HepG2 (cell line): ENCODE results near the gene NOTUM. TPM values are rescaled to one million over a fixed set of nuclear protein-coding genes. Genes with fewer than 3 reads are reported as not detected.

Experiments used
- AKAP8 ChIP-seq: sonication (generic); formaldehyde crosslinking; IDR thresholded peaks from 2 replicates; pipeline ENCODE4 v1.5.1; 2020; ENCODE audit warnings: mild to moderate bottlenecking, missing genetic modification reagents
- CHCHD3 ChIP-seq: sonication (generic); formaldehyde crosslinking; IDR thresholded peaks from 2 replicates; pipeline ENCODE4 v1.8.0; 2022; ENCODE audit warnings: mild to moderate bottlenecking, missing genetic modification reagents, moderate library complexity
- ELF3 ChIP-seq: IDR thresholded peaks from 2 replicates; pipeline ENCODE4 v1.6.1; 2016; ENCODE audit warnings: missing genetic modification reagents, missing compliant biosample characterization
- HNRNPUL1 ChIP-seq: fragments of 200-400 bp; formaldehyde crosslinking; IDR thresholded peaks from 2 replicates; pipeline ENCODE4 v1.6.1; 2017; ENCODE audit warnings: low read depth, mild to moderate bottlenecking, low read length, moderate library complexity
- IKZF5 ChIP-seq: IDR thresholded peaks from 2 replicates; pipeline ENCODE4 v1.6.1; 2018; ENCODE audit warnings: missing genetic modification reagents, mild to moderate bottlenecking, missing compliant biosample characterization
- PBX2 ChIP-seq: IDR thresholded peaks from 2 replicates; pipeline ENCODE4 v1.6.1; 2016; ENCODE audit warnings: control low read depth
- SAFB2 ChIP-seq: sonication (generic); formaldehyde crosslinking; IDR thresholded peaks from 2 replicates; pipeline ENCODE4 v1.5.1; 2020; ENCODE audit warnings: missing genetic modification reagents, low read depth, mild to moderate bottlenecking, borderline replicate concordance
- SNAI1 ChIP-seq: sonication (generic); formaldehyde crosslinking; IDR thresholded peaks from 2 replicates; pipeline ENCODE4 v1.5.0; 2020; ENCODE audit warnings: mild to moderate bottlenecking, missing genetic modification reagents, borderline replicate concordance
- SRSF1 ChIP-seq: fragments of 200-400 bp; formaldehyde crosslinking; optimal IDR thresholded peaks from 2 replicates; pipeline ENCODE3; 2017; ENCODE audit warnings: mild to moderate bottlenecking, low read depth, low read length, moderate library complexity
- SRSF4 ChIP-seq: fragments of 200-400 bp; formaldehyde crosslinking; IDR thresholded peaks from one replicate; pipeline ENCODE4 v1.6.1; 2018; ENCODE audit warnings: mild to moderate bottlenecking, low read depth, low read length, moderate library complexity; ENCODE audit not compliant: poor library complexity, severe bottlenecking
- TEAD2 ChIP-seq: sonication (generic); formaldehyde crosslinking; IDR thresholded peaks from 2 replicates; pipeline ENCODE4 v1.9.0; 2021; ENCODE audit warnings: missing genetic modification reagents
- ZBTB10 ChIP-seq: sonication (generic); formaldehyde crosslinking; IDR thresholded peaks from 2 replicates; pipeline ENCODE4 v1.4.0; 2020; ENCODE audit warnings: missing genetic modification reagents, borderline replicate concordance
- ZNF598 ChIP-seq: sonication (generic); formaldehyde crosslinking; IDR thresholded peaks from 2 replicates; pipeline ENCODE4 v1.5.1; 2020; ENCODE audit warnings: mild to moderate bottlenecking, missing genetic modification reagents, borderline replicate concordance
- ZNF691 ChIP-seq: sonication (generic); formaldehyde crosslinking; IDR thresholded peaks from 2 replicates; pipeline ENCODE4 v1.4.0; 2020; ENCODE audit warnings: missing genetic modification reagents, low read depth, mild to moderate bottlenecking, borderline replicate concordance
- ZSCAN22 ChIP-seq: sonication (generic); formaldehyde crosslinking; IDR thresholded peaks from 2 replicates; pipeline ENCODE4 v1.4.0; 2020; ENCODE audit warnings: mild to moderate bottlenecking, missing genetic modification reagents
- polyA plus RNA-seq, 8 experiments: library from polyadenylated mRNA; depleted of rRNA in 3 of 8; stranded (reverse) in 7 of 8; unstranded in 1 of 8; fragments of >200 nt; fragmentation: Illumina TruSeq in 4 of 8; extraction: Trizol in 4 of 8; gene quantifications; 2 replicates each; pipeline versions ENCODE4 v1.2.1 to v1.2.3, GENCODE V29; 2011 to 2016; ENCODE audit warnings: low read depth in 4 of 8, missing spikeins in 1 of 8, mixed read lengths in 1 of 8; ENCODE audit not compliant: insufficient read depth in 1 of 8
- total RNA-seq, 5 experiments: library from RNA; depleted of rRNA; stranded (reverse); fragments of >200 nt; fragmentation: Illumina TruSeq; extraction: Trizol; gene quantifications; 2 replicates each; pipeline ENCODE4 v1.2.3, GENCODE V29; 2016; ENCODE audit warnings: low read depth in 1 of 5
- TF ChIP-seq, protein P1 (sequence below): sonication (generic); formaldehyde crosslinking; IDR thresholded peaks from 2 replicates; pipeline ENCODE4 v1.4.0; 2020; ENCODE audit warnings: missing genetic modification reagents
- TF ChIP-seq, protein P2 (sequence below): sonication (generic); formaldehyde crosslinking; IDR thresholded peaks from 2 replicates; pipeline ENCODE4 v1.8.0; 2023; ENCODE audit warnings: mild to moderate bottlenecking, missing genetic modification reagents
- TF ChIP-seq, protein P3 (sequence below): sonication (generic); formaldehyde crosslinking; IDR thresholded peaks from 2 replicates; pipeline ENCODE4 v1.8.1; 2022; ENCODE audit warnings: mild to moderate bottlenecking, missing genetic modification reagents

Gene NOTUM
- total and polyA plus RNA-seq, 2 of the 13 experiments (the other 11 are each of a cell fraction or from before 2014, with no cell fraction given): 150 to 160 TPM

GRCh38 chr17:82007495-82008257 is 46.7 kb upstream of the NOTUM start (continued):
- TF ChIP-seq IKZF5 (CRISPR knock-in tag) (no peak), ZNF598 (no peak), CHCHD3 (CRISPR knock-in tag) (0 out of 2 replicates have a peak, but pooled peaks have one; percentile 66), ZSCAN22 (no peak), SRSF1 (peak; percentile 9), TEAD2 (no peak), AKAP8 (CRISPR knock-in tag) (peak; percentile 68; the same call in 1 of the 2 replicates), SNAI1 (CRISPR knock-in tag) (no peak), PBX2 (no peak), ZNF691 (CRISPR knock-in tag) (no peak), HNRNPUL1 (no peak), SAFB2 (no peak), ZBTB10 (CRISPR knock-in tag) (no peak), SRSF4 (peak; percentile 32), ELF3 (CRISPR knock-in tag) (no peak)
- TF ChIP-seq, protein P1, sequence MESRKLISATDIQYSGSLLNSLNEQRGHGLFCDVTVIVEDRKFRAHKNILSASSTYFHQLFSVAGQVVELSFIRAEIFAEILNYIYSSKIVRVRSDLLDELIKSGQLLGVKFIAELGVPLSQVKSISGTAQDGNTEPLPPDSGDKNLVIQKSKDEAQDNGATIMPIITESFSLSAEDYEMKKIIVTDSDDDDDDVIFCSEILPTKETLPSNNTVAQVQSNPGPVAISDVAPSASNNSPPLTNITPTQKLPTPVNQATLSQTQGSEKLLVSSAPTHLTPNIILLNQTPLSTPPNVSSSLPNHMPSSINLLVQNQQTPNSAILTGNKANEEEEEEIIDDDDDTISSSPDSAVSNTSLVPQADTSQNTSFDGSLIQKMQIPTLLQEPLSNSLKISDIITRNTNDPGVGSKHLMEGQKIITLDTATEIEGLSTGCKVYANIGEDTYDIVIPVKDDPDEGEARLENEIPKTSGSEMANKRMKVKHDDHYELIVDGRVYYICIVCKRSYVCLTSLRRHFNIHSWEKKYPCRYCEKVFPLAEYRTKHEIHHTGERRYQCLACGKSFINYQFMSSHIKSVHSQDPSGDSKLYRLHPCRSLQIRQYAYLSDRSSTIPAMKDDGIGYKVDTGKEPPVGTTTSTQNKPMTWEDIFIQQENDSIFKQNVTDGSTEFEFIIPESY (CRISPR knock-in tag): no peak; the same call in 1 of the 2 replicates
- TF ChIP-seq, protein P2, sequence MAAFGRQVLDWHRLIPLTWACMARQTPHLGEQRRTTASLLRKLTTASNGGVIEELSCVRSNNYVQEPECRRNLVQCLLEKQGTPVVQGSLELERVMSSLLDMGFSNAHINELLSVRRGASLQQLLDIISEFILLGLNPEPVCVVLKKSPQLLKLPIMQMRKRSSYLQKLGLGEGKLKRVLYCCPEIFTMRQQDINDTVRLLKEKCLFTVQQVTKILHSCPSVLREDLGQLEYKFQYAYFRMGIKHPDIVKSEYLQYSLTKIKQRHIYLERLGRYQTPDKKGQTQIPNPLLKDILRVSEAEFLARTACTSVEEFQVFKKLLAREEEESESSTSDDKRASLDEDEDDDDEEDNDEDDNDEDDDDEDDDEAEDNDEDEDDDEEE (CRISPR knock-in tag): no peak
- TF ChIP-seq, protein P3, sequence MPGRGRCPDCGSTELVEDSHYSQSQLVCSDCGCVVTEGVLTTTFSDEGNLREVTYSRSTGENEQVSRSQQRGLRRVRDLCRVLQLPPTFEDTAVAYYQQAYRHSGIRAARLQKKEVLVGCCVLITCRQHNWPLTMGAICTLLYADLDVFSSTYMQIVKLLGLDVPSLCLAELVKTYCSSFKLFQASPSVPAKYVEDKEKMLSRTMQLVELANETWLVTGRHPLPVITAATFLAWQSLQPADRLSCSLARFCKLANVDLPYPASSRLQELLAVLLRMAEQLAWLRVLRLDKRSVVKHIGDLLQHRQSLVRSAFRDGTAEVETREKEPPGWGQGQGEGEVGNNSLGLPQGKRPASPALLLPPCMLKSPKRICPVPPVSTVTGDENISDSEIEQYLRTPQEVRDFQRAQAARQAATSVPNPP (CRISPR knock-in tag): no peak
